K562 (cell line): ENCODE results near the gene TMEM129. TPM values are rescaled to one million over a fixed set of nuclear protein-coding genes. Genes with fewer than 3 reads are reported as not detected.

Experiments used
- ARHGAP35 ChIP-seq: fragments of 450-650 bp; IDR thresholded peaks from 2 replicates; pipeline ENCODE4 v1.6.1; 2018; ENCODE audit not compliant: partially characterized antibody
- ATF7 ChIP-seq: fragments of 450-650 bp; IDR thresholded peaks from 2 replicates; pipeline ENCODE4 v1.7.1; 2014; ENCODE audit warnings: mild to moderate bottlenecking, moderate library complexity
- CBX2 ChIP-seq: fragments of 200-600 bp; sonication (generic); IDR thresholded peaks from one replicate; pipeline ENCODE4 v1.6.1; 2012; ENCODE audit warnings: mild to moderate bottlenecking, low read length, inconsistent platforms; ENCODE audit not compliant: insufficient read depth, poor library complexity, severe bottlenecking
- CXXC5 ChIP-seq: fragments of 250-450 bp; sonication (Bioruptor Pico); IDR thresholded peaks from 2 replicates; pipeline ENCODE4 v1.8.0; 2022; ENCODE audit warnings: inconsistent platforms, mild to moderate bottlenecking, moderate library complexity
- FOXK2 ChIP-seq, 2 experiments: fragments of 450-650 bp; IDR thresholded peaks in 1 of 2; conservative IDR thresholded peaks in 1 of 2; 2 replicates each; pipeline ENCODE4 v1.6.1; 2016; ENCODE audit warnings: low read depth in 2 of 2, mild to moderate bottlenecking in 1 of 2
- KAT2B ChIP-seq: IDR thresholded peaks from one replicate; pipeline ENCODE4 v1.6.1; 2012; ENCODE audit warnings: low read depth, mild to moderate bottlenecking, control low read depth, inconsistent platforms, low read length, moderate library complexity
- L3MBTL2 ChIP-seq: fragments of 450-650 bp; IDR thresholded peaks from 2 replicates; pipeline ENCODE4 v1.6.1; 2016; ENCODE audit warnings: mild to moderate bottlenecking, moderate library complexity
- MAX ChIP-seq: sonication (generic); formaldehyde crosslinking; IDR thresholded peaks from 2 replicates; pipeline ENCODE4 v1.9.0; 2022; ENCODE audit warnings: mild to moderate bottlenecking, missing genetic modification reagents
- MXD1 ChIP-seq: fragments of 250-450 bp; sonication (Bioruptor Pico); IDR thresholded peaks from 2 replicates; pipeline ENCODE4 v1.8.0; 2021; ENCODE audit warnings: borderline replicate concordance, mild to moderate bottlenecking, moderate library complexity; ENCODE audit not compliant: poor library complexity, severe bottlenecking
- RAD51 ChIP-seq: fragments of 450-650 bp; IDR thresholded peaks from 2 replicates; pipeline ENCODE4 v1.7.1; 2016; ENCODE audit warnings: low read depth, mild to moderate bottlenecking, borderline replicate concordance
- RFX5 ChIP-seq: IDR thresholded peaks from 2 replicates; pipeline ENCODE4 v1.6.1; 2011; ENCODE audit warnings: low read depth, mild to moderate bottlenecking, improper control_type of control experiment, low read length
- SMAD4 ChIP-seq: fragments of 250-450 bp; sonication (Bioruptor Pico); conservative IDR thresholded peaks from 2 replicates; pipeline ENCODE4 v1.8.0; 2021; ENCODE audit warnings: inconsistent platforms, mild to moderate bottlenecking, moderate library complexity
- SMC3 ChIP-seq: conservative IDR thresholded peaks from 2 replicates; pipeline ENCODE4 v1.6.1; 2011; ENCODE audit warnings: low read depth, low read length, improper control_type of control experiment; ENCODE audit not compliant: insufficient read depth
- SRSF3 ChIP-seq: fragments of 200-400 bp; formaldehyde crosslinking; IDR thresholded peaks from 2 replicates; pipeline ENCODE4 v1.6.1; 2016; ENCODE audit warnings: mild to moderate bottlenecking, low read length, moderate library complexity; ENCODE audit not compliant: insufficient read depth
- TCF3 ChIP-seq: sonication (generic); formaldehyde crosslinking; IDR thresholded peaks from 2 replicates; pipeline ENCODE4 v1.4.0; 2020; ENCODE audit warnings: mild to moderate bottlenecking, missing genetic modification reagents
- TCF7L2 ChIP-seq: fragments of 150-350 bp; IDR thresholded peaks from 2 replicates; pipeline ENCODE4 v1.6.1; 2016; ENCODE audit warnings: low read depth, mild to moderate bottlenecking, low read length, moderate library complexity
- TRIM28 ChIP-seq: fragments of 450-650 bp; IDR thresholded peaks from 2 replicates; pipeline ENCODE4 v1.6.1; 2017
- ZBED1 ChIP-seq: IDR thresholded peaks from 2 replicates; pipeline ENCODE4 v1.6.1; 2014
- ZEB2 ChIP-seq: fragments of 450-650 bp; IDR thresholded peaks from 2 replicates; pipeline ENCODE4 v1.6.1; 2016
- ZFP36 ChIP-seq: fragments of 150-350 bp; IDR thresholded peaks from 2 replicates; pipeline ENCODE4 v1.6.1; 2018; ENCODE audit warnings: low read length, low read depth; ENCODE audit not compliant: partially characterized antibody
- ZNF146 ChIP-seq: IDR thresholded peaks from one replicate; pipeline ENCODE4 v1.6.1; 2018; ENCODE audit warnings: missing compliant biosample characterization; ENCODE audit not compliant: unreplicated experiment
- ZNF239 ChIP-seq: fragments of 250-450 bp; sonication (Bioruptor Pico); IDR thresholded peaks from 2 replicates; pipeline ENCODE4 v1.4.0; 2020; ENCODE audit warnings: mild to moderate bottlenecking
- ZNF507 ChIP-seq: conservative IDR thresholded peaks from 2 replicates; pipeline ENCODE4 v1.6.1; 2017; ENCODE audit warnings: missing genetic modification characterization, missing compliant biosample characterization
- ZNF57 ChIP-seq: fragments of 450-650 bp; formaldehyde crosslinking; IDR thresholded peaks from 2 replicates; pipeline ENCODE4 v1.4.0; 2020; ENCODE audit warnings: mild to moderate bottlenecking, moderate library complexity
- ZNF75A ChIP-seq: fragments of 450-650 bp; formaldehyde crosslinking; IDR thresholded peaks from 2 replicates; pipeline ENCODE4 v1.4.0; 2020; ENCODE audit warnings: mild to moderate bottlenecking
- polyA plus RNA-seq, 8 experiments: library from polyadenylated mRNA; depleted of rRNA in 4 of 8; stranded (reverse) in 5 of 8; unstranded in 3 of 8; fragments of >200 nt; fragmentation: Nextera tagmentation in 2 of 8; fragmentation: Illumina TruSeq in 1 of 8; extraction: Ambion mirVana in 2 of 8; extraction: Trizol in 1 of 8; gene quantifications; 2 replicates each; pipeline versions ENCODE4 v1.2.1 to v1.2.3, GENCODE V29; 2011 to 2014; ENCODE audit warnings: inconsistent platforms in 1 of 8, missing spikeins in 1 of 8
- total RNA-seq, 7 experiments: library from RNA; depleted of rRNA in 6 of 7; stranded (reverse); fragments of >200 nt in 6 of 7; fragmentation: Illumina TruSeq in 2 of 7; extraction: Trizol in 2 of 7; gene quantifications; 2 replicates each; pipeline versions ENCODE4 v1.2.1 to v1.2.3, GENCODE V29; 2011 to 2021; ENCODE audit warnings: low replicate concordance in 1 of 7
- TF ChIP-seq, protein P1 (sequence below): fragments of 250-450 bp; sonication (Bioruptor Pico); IDR thresholded peaks from 2 replicates; pipeline ENCODE4 v1.5.0; 2020; ENCODE audit warnings: mild to moderate bottlenecking
- TF ChIP-seq, protein P2 (sequence below): IDR thresholded peaks from 2 replicates; pipeline ENCODE4 v1.6.1; 2014; ENCODE audit warnings: antibody characterized with exemption

The TMEM129 gene
- total and polyA plus RNA-seq, 9 of the 15 experiments (the other 6 are each of a cell fraction or from before 2014, with no cell fraction given) = 0.34 to 47.2 (median 18.8) TPM

DNA sequence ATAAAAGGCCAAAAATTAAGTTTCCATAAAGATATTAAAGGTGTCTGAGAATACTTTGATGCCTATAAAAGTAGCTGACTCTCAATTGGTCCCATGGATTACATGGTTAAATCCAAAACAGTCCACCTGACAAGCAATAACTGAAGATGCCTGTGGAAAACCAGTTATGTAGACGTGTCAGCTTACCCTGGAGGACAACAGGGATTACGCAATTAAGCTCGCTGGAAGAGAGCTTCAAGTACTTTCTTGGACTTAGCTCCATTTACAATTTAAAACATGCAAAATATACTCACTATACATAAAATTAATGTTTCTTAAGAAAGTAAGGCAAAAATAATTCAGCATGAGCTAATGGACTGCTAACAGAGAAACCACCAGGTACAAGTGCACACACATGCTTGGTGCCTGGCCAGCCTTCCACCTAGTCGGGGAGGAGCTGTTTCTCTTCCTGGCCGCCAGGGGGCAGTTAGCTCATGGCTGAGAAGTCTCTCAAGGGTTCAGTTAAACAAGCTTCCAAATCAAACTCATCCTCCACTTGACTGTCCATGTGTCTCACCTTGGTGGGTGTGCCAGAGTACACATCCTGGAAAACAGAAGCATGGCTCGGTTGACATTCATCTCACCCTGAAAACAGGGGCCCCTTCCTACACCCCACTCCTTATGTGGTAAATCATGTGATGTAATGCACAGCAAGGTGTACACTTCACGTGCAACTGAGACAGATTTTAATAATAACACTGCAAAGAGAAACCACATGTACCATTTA, 27.8 kb downstream of the TMEM129 start (continued):
- TF ChIP-seq ZNF75A (CRISPR knock-in tag) (no peak), ZBED1 (no peak), TRIM28 (0 out of 2 replicates have a peak, but pooled peaks have one; percentile 44), CXXC5 (CRISPR knock-in tag) (0 out of 2 replicates have a peak, but pooled peaks have one; percentile 8), ZNF239 (CRISPR knock-in tag) (no peak), MAX (peak; percentile 59), SRSF3 (no peak), RFX5 (no peak), CBX2 (no peak), SMAD4 (CRISPR knock-in tag) (0 out of 2 replicates have a peak, but pooled peaks have one; percentile 26), RAD51 (0 out of 2 replicates have a peak, but pooled peaks have one; percentile 10), L3MBTL2 (peak; percentile 21; the same call in 1 of the 2 replicates), ATF7 (peak; percentile 63; the same call in 1 of the 2 replicates), MXD1 (CRISPR knock-in tag) (no peak), KAT2B (no peak), TCF7L2 (no peak), ZNF507 (tag) (no peak), ZNF57 (CRISPR knock-in tag) (no peak), FOXK2 (conservative IDR thresholded peaks at IDR 0.05 in 1 of 2, IDR thresholded peaks at IDR 0.05 in 1 of 2; ENCODE audit: low read depth in 2 of 2) (peak; percentile 48 to 51; a peak in 3 of 4 replicates), SMC3 (peak; percentile 69), TCF3 (CRISPR knock-in tag) (no peak), ZFP36 (peak; percentile 92), ZEB2 (peak; percentile 40; the same call in 1 of the 2 replicates), ZNF146 (CRISPR knock-in tag) (no peak), ARHGAP35 (no peak)
- TF ChIP-seq, protein P1, sequence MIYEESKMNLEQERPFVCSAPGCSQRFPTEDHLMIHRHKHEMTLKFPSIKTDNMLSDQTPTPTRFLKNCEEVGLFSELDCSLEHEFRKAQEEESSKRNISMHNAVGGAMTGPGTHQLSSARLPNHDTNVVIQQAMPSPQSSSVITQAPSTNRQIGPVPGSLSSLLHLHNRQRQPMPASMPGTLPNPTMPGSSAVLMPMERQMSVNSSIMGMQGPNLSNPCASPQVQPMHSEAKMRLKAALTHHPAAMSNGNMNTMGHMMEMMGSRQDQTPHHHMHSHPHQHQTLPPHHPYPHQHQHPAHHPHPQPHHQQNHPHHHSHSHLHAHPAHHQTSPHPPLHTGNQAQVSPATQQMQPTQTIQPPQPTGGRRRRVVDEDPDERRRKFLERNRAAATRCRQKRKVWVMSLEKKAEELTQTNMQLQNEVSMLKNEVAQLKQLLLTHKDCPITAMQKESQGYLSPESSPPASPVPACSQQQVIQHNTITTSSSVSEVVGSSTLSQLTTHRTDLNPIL (CRISPR knock-in tag) = no peak
- TF ChIP-seq, protein P2, sequence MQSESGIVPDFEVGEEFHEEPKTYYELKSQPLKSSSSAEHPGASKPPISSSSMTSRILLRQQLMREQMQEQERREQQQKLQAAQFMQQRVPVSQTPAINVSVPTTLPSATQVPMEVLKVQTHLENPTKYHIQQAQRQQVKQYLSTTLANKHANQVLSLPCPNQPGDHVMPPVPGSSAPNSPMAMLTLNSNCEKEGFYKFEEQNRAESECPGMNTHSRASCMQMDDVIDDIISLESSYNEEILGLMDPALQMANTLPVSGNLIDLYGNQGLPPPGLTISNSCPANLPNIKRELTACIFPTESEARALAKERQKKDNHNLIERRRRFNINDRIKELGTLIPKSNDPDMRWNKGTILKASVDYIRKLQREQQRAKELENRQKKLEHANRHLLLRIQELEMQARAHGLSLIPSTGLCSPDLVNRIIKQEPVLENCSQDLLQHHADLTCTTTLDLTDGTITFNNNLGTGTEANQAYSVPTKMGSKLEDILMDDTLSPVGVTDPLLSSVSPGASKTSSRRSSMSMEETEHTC = no peak
